Measurements from ENCODE around the gene ARPC5. TPM values are rescaled to one million over a fixed set of nuclear protein-coding genes. Genes with fewer than 3 reads are reported as not detected.

The ARPC5 gene
- total and polyA plus RNA-seq, 10 of the 15 experiments (the other 5 are each of a cell fraction or from before 2014, with no cell fraction given), result 238 to 784 (median 309) TPM

DNA sequence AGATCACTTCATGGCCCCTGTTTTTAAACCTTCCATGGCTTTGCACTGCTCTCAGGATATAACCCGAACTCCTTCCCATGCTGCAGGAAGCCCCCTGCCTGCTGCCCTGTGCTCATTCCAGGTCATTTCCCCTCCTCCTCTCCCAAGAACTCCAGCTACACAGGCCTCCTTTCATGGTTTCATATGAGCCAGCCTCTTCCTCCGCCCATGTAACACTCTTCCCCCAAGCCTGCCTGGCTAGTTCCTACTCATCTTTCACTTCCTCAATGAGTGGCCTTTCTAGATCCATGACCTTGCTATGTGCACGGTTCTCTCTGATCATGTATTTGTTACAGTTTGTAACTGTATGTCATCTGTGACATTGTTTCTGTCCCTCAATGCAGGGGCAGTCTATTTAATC is 42.2 kb downstream of the ARPC5 start (continued):
- TF ChIP-seq, protein P1, sequence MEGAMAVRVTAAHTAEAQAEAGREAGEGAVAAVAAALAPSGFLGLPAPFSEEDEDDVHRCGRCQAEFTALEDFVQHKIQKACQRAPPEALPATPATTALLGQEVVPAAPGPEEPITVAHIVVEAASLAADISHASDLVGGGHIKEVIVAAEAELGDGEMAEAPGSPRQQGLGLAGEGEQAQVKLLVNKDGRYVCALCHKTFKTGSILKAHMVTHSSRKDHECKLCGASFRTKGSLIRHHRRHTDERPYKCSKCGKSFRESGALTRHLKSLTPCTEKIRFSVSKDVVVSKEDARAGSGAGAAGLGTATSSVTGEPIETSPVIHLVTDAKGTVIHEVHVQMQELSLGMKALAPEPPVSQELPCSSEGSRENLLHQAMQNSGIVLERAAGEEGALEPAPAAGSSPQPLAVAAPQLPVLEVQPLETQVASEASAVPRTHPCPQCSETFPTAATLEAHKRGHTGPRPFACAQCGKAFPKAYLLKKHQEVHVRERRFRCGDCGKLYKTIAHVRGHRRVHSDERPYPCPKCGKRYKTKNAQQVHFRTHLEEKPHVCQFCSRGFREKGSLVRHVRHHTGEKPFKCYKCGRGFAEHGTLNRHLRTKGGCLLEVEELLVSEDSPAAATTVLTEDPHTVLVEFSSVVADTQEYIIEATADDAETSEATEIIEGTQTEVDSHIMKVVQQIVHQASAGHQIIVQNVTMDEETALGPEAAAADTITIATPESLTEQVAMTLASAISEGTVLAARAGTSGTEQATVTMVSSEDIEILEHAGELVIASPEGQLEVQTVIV (IDR thresholded peaks at IDR 0.05; ENCODE audit: borderline replicate concordance, partially characterized antibody), result no peak
- peak; percentile 72 for TF ChIP-seq ATF7 (IDR thresholded peaks at IDR 0.05; ENCODE audit: low read depth)
- TF ChIP-seq JUNB (IDR thresholded peaks at IDR 0.05), result peak; percentile 49; the same call in 1 of the 2 replicates
- no peak for TF ChIP-seq IRF3 (IDR thresholded peaks at IDR 0.05)
- TF ChIP-seq NR2C1 (IDR thresholded peaks at IDR 0.05), result no peak
- TF ChIP-seq BHLHE40 (IDR thresholded peaks at IDR 0.05; ENCODE audit: borderline replicate concordance in 1 of 2, low read depth in 2 of 2, low read length in 1 of 2), result peak; percentile 55 to 80; a peak in 3 of 4 replicates
- no peak for TF ChIP-seq NFYB (IDR thresholded peaks at IDR 0.05; ENCODE audit: insufficient read depth, low read depth, low read length)
- TF ChIP-seq ZNF274 (IDR thresholded peaks at IDR 0.05; ENCODE audit: insufficient read depth, insufficient read length), result no peak
- TF ChIP-seq, protein P2, sequence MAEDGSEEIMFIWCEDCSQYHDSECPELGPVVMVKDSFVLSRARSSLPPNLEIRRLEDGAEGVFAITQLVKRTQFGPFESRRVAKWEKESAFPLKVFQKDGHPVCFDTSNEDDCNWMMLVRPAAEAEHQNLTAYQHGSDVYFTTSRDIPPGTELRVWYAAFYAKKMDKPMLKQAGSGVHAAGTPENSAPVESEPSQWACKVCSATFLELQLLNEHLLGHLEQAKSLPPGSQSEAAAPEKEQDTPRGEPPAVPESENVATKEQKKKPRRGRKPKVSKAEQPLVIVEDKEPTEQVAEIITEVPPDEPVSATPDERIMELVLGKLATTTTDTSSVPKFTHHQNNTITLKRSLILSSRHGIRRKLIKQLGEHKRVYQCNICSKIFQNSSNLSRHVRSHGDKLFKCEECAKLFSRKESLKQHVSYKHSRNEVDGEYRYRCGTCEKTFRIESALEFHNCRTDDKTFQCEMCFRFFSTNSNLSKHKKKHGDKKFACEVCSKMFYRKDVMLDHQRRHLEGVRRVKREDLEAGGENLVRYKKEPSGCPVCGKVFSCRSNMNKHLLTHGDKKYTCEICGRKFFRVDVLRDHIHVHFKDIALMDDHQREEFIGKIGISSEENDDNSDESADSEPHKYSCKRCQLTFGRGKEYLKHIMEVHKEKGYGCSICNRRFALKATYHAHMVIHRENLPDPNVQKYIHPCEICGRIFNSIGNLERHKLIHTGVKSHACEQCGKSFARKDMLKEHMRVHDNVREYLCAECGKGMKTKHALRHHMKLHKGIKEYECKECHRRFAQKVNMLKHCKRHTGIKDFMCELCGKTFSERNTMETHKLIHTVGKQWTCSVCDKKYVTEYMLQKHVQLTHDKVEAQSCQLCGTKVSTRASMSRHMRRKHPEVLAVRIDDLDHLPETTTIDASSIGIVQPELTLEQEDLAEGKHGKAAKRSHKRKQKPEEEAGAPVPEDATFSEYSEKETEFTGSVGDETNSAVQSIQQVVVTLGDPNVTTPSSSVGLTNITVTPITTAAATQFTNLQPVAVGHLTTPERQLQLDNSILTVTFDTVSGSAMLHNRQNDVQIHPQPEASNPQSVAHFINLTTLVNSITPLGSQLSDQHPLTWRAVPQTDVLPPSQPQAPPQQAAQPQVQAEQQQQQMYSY (CRISPR knock-in tag; IDR thresholded peaks at IDR 0.05), result no peak
- TF ChIP-seq BCL11A (IDR thresholded peaks at IDR 0.05; ENCODE audit: low read depth, low read length), result peak; percentile 68
- no peak for TF ChIP-seq SUPT20H (IDR thresholded peaks at IDR 0.05; ENCODE audit: borderline replicate concordance, control insufficient read depth, low read depth, low read length)
- no peak; the same call in none of the 2 replicates for TF ChIP-seq GATAD2B (conservative IDR thresholded peaks at IDR 0.05; ENCODE audit: low read depth)
- TF ChIP-seq MYB (IDR thresholded peaks at IDR 0.05; ENCODE audit: borderline replicate concordance, low read depth, low read length), result no peak
- TF ChIP-seq, protein P3, sequence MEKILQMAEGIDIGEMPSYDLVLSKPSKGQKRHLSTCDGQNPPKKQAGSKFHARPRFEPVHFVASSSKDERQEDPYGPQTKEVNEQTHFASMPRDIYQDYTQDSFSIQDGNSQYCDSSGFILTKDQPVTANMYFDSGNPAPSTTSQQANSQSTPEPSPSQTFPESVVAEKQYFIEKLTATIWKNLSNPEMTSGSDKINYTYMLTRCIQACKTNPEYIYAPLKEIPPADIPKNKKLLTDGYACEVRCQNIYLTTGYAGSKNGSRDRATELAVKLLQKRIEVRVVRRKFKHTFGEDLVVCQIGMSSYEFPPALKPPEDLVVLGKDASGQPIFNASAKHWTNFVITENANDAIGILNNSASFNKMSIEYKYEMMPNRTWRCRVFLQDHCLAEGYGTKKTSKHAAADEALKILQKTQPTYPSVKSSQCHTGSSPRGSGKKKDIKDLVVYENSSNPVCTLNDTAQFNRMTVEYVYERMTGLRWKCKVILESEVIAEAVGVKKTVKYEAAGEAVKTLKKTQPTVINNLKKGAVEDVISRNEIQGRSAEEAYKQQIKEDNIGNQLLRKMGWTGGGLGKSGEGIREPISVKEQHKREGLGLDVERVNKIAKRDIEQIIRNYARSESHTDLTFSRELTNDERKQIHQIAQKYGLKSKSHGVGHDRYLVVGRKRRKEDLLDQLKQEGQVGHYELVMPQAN (conservative IDR thresholded peaks at IDR 0.05), result no peak
- TF ChIP-seq ZBTB4 (CRISPR knock-in tag; IDR thresholded peaks at IDR 0.05), result no peak
- TF ChIP-seq FOS (IDR thresholded peaks at IDR 0.05; ENCODE audit: borderline replicate concordance, extremely low read depth, insufficient read length), result no peak
- peak; percentile 33; the same call in 1 of the 2 replicates for TF ChIP-seq CREB1 (IDR thresholded peaks at IDR 0.05; ENCODE audit: low read depth)
- TF ChIP-seq PML (IDR thresholded peaks at IDR 0.05; ENCODE audit: low read length), result no peak

Data from GM12878 (cell line).